Activated T-cell treated with anti-CD3 and anti-CD28 coated beads for 24 hours (primary cell): ENCODE results near the gene SGMS1.
A peak's percentile ranks its signal among the peaks of the same experiment; 100 is the strongest.

ENCODE experiments used
- DNase-seq: peaks from one replicate; pipeline ENCODE4 v3.0.0-alpha.2; 2020; ENCODE audit warnings: low read depth

The SGMS1 gene

DNA sequence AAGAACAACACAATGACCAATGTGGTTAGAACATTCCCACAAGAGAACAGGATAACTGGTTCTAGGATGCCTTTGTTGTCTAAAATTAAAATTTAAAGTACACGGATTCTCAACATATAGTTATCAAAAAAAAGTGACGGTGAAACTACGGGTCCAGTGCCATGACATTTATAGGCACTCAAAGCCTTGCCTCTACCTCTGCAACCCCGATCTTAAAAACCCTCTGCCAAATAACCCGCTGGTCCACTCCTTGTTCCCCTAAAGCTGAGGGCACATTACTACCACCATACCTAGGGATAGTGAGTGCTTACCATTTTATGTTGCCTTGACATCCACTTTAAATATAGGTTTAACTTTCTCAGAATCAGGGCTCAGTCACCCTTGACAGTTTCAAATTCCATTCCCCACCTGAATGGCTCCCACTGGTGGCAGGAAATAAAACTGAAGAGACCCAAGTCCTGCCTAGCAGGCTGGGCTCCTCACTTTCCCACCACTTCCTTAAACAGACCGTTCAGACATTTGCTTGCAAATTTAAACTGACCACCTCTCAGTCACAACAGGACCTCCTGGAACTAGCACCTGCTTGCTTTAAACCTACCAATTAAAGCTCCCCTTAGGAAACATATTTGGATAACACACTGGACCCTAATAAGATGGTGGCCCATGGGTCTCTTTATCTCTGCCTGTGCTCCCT is 202.6 kb downstream of the SGMS1 start:
- DNase-seq, result no peak

- no peak for DNase-seq
These were observed 203.6 kb downstream of the SGMS1 start for GRCh38 chr10:50420196-50420595.

- no peak for DNase-seq
These were observed 204.0 kb downstream of the SGMS1 start for GRCh38 chr10:50419756-50420155.

- no peak for DNase-seq
These were observed 204.7 kb downstream of the SGMS1 start for GRCh38 chr10:50419091-50419490.

- DNase-seq, result peak; percentile 38
These were observed 205.6 kb downstream of the SGMS1 start for GRCh38 chr10:50417886-50418830.

GRCh38 chr10:50417486-50417885 is 206.3 kb downstream of the SGMS1 start:
- DNase-seq, result no peak

DNA sequence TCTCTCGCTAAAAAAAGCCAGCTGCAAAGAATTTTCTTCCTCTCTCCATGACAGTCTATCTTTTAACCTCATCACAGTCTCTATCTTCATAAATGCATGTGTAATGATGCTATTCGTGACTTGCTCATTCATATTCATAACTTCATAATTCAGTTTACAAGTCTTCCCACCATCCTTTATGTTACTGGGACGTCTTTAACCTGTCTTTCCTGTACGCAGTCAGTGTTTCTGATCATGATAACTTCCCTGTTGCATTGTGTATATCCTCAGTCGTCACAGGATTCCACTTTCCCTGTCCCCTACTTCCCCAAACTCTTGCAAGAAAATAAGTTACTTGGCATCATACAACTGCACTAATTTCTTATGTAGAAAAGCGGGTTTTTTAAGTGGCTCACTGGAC is 206.9 kb downstream of the SGMS1 start:
- no peak for DNase-seq

DNA sequence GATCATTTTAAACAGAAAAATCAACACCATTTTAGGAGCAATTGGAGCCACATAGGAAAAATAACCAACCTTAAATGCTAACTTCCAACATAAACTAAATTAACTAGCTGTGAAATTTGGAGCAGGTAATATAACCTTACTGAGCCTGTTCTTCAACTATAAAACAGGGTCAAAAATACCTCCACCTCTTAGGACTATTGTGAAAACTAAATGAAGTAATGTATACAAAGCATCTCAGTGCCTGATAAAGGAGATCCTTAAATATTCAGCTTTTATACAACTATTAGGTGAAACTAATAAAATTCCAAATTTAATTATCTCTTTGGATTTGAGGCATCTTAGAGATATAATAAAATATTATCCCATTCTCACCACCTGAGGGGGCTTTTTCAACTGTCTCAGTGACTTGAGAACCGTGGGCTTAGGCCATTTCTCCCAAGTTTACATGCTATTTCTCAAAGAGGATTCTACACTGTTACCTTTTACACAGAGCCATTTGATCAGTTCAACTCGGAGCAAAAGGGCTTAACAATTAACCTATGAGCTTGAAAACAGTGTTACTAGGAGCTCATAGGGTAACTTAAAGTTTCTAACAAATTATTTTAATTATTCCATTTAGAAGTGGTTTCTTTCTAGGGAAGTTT is 207.5 kb downstream of the SGMS1 start:
- DNase-seq, result no peak

- no peak for DNase-seq
These were observed 208.5 kb downstream of the SGMS1 start for GRCh38 chr10:50415292-50415691.

DNA sequence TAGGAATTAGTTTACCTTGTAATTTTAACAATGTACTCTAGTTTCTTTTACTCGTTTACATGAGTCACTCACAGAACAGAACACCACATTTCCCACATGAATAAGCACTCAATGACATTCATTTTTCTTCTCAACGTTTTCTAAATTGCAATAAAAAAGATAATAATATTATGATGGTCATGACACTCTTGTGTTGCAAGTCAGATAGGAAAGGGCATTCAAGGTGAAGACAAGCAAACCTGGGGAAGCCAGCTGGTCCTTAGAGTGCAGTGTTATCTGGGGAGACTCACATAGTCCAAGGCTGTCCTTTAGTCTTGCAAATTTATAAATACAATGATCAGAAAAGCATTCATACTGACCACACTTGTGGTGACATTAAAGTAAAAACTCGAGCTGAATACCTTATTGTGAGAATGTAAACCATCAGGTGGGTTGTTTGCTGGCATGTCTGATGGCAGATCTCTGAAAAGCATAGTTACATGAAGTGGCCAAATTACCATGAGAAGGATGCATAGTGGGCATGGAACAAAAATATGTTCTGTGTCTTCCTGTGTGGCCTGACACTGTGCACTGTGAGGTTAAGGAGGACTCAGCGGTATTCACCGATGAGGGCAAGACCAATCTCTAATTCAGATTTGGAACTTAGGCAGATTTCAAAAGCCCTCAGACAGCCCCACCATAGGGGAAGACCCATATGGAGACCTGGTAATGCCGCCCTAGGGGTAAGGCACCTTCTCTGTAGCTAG is 213.5 kb downstream of the SGMS1 start:
- no peak for DNase-seq

- DNase-seq, result no peak
These were observed 216.5 kb downstream of the SGMS1 start for GRCh38 chr10:50407076-50407801.

GRCh38 chr10:50406457-50407070 is 217.2 kb downstream of the SGMS1 start:
- no peak for DNase-seq

DNA sequence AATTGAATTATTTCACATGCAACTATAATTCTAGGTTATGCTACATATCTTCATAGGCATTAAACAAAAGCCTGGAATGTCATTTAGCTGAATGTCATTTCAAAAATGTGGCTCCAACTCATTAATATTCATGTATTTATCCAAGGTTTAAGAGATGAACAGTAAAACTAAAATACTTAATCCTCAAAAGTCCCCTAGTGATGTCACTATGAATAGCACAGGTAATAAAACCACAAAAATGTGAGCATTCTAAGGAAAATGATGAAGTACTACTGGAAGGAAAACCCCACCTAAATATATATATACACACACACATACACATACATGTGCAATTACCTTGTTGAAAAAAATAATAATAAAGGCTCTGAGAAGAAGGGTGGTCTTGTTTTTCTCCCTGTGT is 218.0 kb downstream of the SGMS1 start:
- no peak for DNase-seq

- DNase-seq, result no peak
These were observed 219.6 kb downstream of the SGMS1 start for GRCh38 chr10:50404021-50404773.

- DNase-seq, result no peak
These were observed 220.7 kb downstream of the SGMS1 start for GRCh38 chr10:50403074-50403473.

DNA sequence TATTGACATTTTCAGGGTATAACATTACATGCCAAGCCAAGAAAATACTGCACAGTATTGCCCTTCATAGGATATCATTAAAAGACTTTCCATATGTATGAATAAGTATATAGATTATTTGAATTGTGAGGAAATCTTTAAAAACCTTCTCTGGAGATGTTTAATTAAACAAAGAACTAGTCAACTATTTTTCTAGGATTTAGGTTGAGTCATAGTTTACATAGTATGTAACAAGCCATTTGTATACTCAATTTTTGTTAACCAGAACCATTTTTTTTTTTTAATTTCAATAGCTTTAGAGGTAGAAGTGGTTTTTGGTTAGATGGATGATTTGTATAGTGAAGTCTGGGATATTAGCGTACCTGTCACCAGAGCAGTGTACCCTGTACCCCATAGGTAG is 221.3 kb downstream of the SGMS1 start:
- no peak for DNase-seq

DNA sequence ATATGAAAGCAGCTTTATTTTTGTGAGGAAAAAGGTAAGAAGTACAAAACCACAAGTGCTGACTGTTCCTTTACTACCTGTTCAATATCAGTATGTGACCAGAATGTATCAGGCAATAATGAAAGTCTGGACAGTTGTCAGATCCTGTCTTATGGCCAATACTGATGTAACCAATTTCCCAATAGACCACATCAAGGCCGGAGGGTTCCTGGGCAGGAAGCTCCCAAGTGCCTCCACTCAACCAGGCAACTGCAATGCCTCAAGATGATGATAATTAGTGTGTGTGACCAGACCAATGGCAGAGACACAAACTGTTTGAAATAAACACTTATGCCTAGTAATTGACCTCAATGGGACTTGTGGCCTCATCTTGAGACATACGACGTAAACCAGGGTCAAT is 223.1 kb downstream of the SGMS1 start:
- no peak for DNase-seq

- DNase-seq, result no peak
These were observed 224.9 kb downstream of the SGMS1 start for GRCh38 chr10:50398823-50399222.

GRCh38 chr10:50398381-50398780 is 225.4 kb downstream of the SGMS1 start:
- no peak for DNase-seq
